Keratinocyte (primary cell): ENCODE data around the gene ANKK1. TPM values are rescaled to one million over a fixed set of nuclear protein-coding genes. Genes with fewer than 3 reads are reported as not detected.

Source experiments
- DNase-seq: peaks from one replicate; pipeline ENCODE4 v3.0.0-alpha.2; 2011; ENCODE audit warnings: low read depth, missing footprints, low spot score
- FAIRE-seq: peaks from 2 replicates; lab custom pipeline; 2011; peaks lifted over from hg19 to GRCh38; lab: Jason Lieb, UNC
- H2AFZ ChIP-seq: 2 replicates; pipeline ENCODE4 v1.6.0; 2012; ENCODE audit warnings: low read length, control low read depth, inconsistent platforms; ENCODE audit not compliant: control insufficient read depth
- H3K27ac ChIP-seq: 2 replicates; pipeline ENCODE4 v1.5.1; 2011; ENCODE audit warnings: low read length; ENCODE audit not compliant: control insufficient read depth, insufficient read depth
- H3K27me3 ChIP-seq: 3 replicates; pipeline ENCODE4 v1.6.0; 2011; ENCODE audit warnings: low read length; ENCODE audit not compliant: control insufficient read depth, insufficient read depth; ENCODE audit errors: extremely low read depth
- H3K36me3 ChIP-seq, 2 experiments: 2 replicates in 1 of 2; 3 replicates in 1 of 2; pipeline ENCODE4 v1.5.1; 2011; ENCODE audit warnings: low read length in 2 of 2, mild to moderate bottlenecking in 1 of 2; ENCODE audit not compliant: control insufficient read depth in 2 of 2, insufficient read depth in 2 of 2; ENCODE audit errors: extremely low read depth in 1 of 2
- H3K4me1 ChIP-seq: 3 replicates; pipeline ENCODE4 v1.5.1; 2011; ENCODE audit warnings: low read length; ENCODE audit not compliant: control insufficient read depth, insufficient read depth; ENCODE audit errors: extremely low read depth
- H3K4me2 ChIP-seq: 3 replicates; pipeline ENCODE4 v1.6.0; 2011; ENCODE audit warnings: low read depth, low read length; ENCODE audit not compliant: control insufficient read depth, insufficient read depth; ENCODE audit errors: extremely low read depth
- H3K4me3 ChIP-seq, 3 experiments: fragments of 200-600 bp in 1 of 3; sonication (generic) in 1 of 3; 2 replicates in 2 of 3; 3 replicates in 1 of 3; pipeline ENCODE4 v1.5.1; 2011 to 2016; ENCODE audit warnings: low read length in 3 of 3, mild to moderate bottlenecking in 3 of 3, control low read depth in 2 of 3, inconsistent platforms in 1 of 3, low read depth in 1 of 3, mixed read lengths in 1 of 3, mixed run types in 1 of 3, moderate library complexity in 1 of 3; ENCODE audit not compliant: control insufficient read depth in 2 of 3, insufficient read depth in 2 of 3; ENCODE audit errors: extremely low read depth in 1 of 3
- H3K79me2 ChIP-seq: 2 replicates; pipeline ENCODE4 v1.6.0; 2012; ENCODE audit warnings: low read length; ENCODE audit not compliant: control insufficient read depth, insufficient read depth
- H3K9ac ChIP-seq: 3 replicates; pipeline ENCODE4 v1.6.0; 2011; ENCODE audit warnings: low read length; ENCODE audit not compliant: control insufficient read depth, insufficient read depth; ENCODE audit errors: extremely low read depth
- H3K9me1 ChIP-seq: 3 replicates; pipeline ENCODE4 v1.6.0; 2011; ENCODE audit warnings: low read length; ENCODE audit not compliant: control insufficient read depth, insufficient read depth; ENCODE audit errors: extremely low read depth
- H3K9me3 ChIP-seq: 2 replicates; pipeline ENCODE4 v1.5.1; 2012; ENCODE audit warnings: low read depth, low read length; ENCODE audit not compliant: control insufficient read depth
- H4K20me1 ChIP-seq: 3 replicates; pipeline ENCODE4 v1.6.0; 2011; ENCODE audit warnings: low read length; ENCODE audit not compliant: control insufficient read depth, insufficient read depth; ENCODE audit errors: extremely low read depth
- EZH2 ChIP-seq: IDR thresholded peaks from one replicate; pipeline ENCODE4 v1.6.1; 2012; ENCODE audit warnings: inconsistent platforms, mild to moderate bottlenecking, low read length, moderate library complexity
- dilution Hi-C: fragments of 300-500 bp; cut with MboI; formaldehyde crosslinking; loops from one replicate; pipeline ENCODE4 v1.7.0; 2020; ENCODE audit warnings: low sequenced_read_pairs; ENCODE audit not compliant: extremely low pct_ligation_motif_present
- polyA plus RNA-seq, 5 experiments: library from polyadenylated mRNA; depleted of rRNA in 3 of 5; stranded (reverse) in 3 of 5; stranded (forward) in 1 of 5; unstranded in 1 of 5; fragments of >200 nt; gene quantifications; 1 replicate in 1 of 5; 2 replicates in 3 of 5; 3 replicates in 1 of 5; pipeline versions ENCODE4 v1.2.1 to v1.2.3, GENCODE V29; 2011 to 2012; ENCODE audit warnings: missing spikeins in 2 of 5, low read depth in 1 of 5, low replicate concordance in 1 of 5
- TF ChIP-seq, protein P1 (sequence below), 3 experiments: IDR thresholded peaks in 1 of 3; conservative IDR thresholded peaks in 1 of 3; optimal IDR thresholded peaks in 1 of 3; 2 replicates in 2 of 3; 3 replicates in 1 of 3; pipeline versions ENCODE3 to v1.5.1; 2011; ENCODE audit warnings: low read length in 3 of 3, mild to moderate bottlenecking in 3 of 3, moderate library complexity in 2 of 3, control low read depth in 1 of 3, inconsistent platforms in 1 of 3; ENCODE audit not compliant: insufficient read depth in 2 of 3; ENCODE audit errors: extremely low read depth in 1 of 3

The ANKK1 gene
- polyA plus RNA-seq, 1 donor (not counting 4 experiments of a cell fraction or from before 2014, with no cell fraction given), result 0.92 TPM

DNA sequence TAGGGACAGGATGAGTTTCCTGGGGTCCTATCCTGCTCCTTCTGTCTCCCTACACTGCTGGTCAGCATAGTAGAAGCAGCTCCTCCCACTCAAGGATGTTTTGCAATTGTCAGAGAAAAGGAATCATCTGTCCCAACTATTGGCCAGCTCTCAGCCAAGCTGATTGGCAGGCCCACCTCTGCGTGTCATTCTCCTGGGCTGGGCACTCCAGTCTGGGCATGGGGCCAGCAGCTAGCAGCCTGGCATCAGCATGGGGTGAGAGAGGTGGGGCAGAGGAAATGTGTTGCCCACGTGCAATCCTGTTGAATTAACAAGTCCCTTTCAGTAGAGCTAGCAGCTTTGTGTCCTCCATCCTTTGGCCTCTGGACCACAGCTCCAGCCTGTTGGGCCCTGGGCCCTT is 14.1 kb downstream of the ANKK1 start:
- H3K9me1 ChIP-seq, result no peaks in the 10 kb centered on the region
- peaks cover 27% of the 10 kb centered on the region for H3K4me1 ChIP-seq
- FAIRE-seq (peak; percentile 85), DNase-seq (no peak)
- H3K27ac ChIP-seq, result no peak overlapping the region
- no peak for TF ChIP-seq EZH2
- H3K9ac ChIP-seq, result no peak overlapping the region
- no peak overlapping the region for H2AFZ ChIP-seq
- no peaks in the 10 kb centered on the region for H4K20me1 ChIP-seq
- no peak overlapping the region for H3K4me2 ChIP-seq
- H3K27me3 ChIP-seq, result no peaks in the 10 kb centered on the region
- no peaks in the 10 kb centered on the region for H3K9me3 ChIP-seq
- no peaks in the 10 kb centered on the region for H3K36me3 ChIP-seq
- no peaks in the 10 kb centered on the region for H3K79me2 ChIP-seq
- dilution Hi-C loops, result no loop called here
- no peak overlapping the region for H3K4me3 ChIP-seq

DNA sequence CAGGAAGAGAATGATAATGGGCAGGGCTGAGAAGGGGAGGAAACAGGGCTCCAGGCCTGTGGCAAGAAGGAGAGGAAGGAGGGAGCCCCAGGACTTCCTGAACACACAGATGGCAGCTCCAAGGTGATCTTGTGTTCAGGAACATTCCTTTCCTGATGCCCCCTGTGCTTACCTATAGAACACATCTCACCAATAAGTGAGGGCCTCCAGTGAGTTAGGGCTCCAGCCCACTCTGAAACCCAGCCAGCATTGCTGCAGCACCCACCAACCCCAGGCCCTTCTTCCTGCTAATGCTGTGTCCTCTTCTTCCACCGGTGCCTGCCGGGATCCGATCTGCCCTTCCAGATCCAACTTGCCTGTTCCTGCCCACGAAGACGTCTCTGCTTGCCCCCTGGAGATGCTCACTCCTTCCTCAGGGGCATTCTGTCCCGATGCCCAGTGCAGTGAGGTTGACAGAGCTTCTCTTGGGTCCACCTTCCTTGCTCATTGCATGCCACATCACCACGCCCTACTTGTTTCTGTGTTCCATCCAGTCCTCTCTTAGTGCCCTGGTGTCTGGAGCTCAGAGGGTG is 17.4 kb downstream of the ANKK1 start:
- dilution Hi-C loops, result no loop called here
- Histone ChIP-seq H2AFZ (peak overlapping the region; percentile 84), H3K4me1 (peaks cover 27% of the 10 kb centered on the region), H3K36me3 (no peaks in the 10 kb centered on the region), H3K79me2 (no peaks in the 10 kb centered on the region), H3K27ac (no peak overlapping the region), H3K27me3 (no peaks in the 10 kb centered on the region), H3K9me1 (no peaks in the 10 kb centered on the region), H3K9me3 (no peaks in the 10 kb centered on the region), H3K4me2 (peak overlapping the region; percentile 53), H3K4me3 (no peak overlapping the region), H3K9ac (peak overlapping the region; percentile 1), H4K20me1 (no peaks in the 10 kb centered on the region)
- FAIRE-seq (peak; percentile 77), DNase-seq (peak; percentile 49)
- TF ChIP-seq, protein P1, sequence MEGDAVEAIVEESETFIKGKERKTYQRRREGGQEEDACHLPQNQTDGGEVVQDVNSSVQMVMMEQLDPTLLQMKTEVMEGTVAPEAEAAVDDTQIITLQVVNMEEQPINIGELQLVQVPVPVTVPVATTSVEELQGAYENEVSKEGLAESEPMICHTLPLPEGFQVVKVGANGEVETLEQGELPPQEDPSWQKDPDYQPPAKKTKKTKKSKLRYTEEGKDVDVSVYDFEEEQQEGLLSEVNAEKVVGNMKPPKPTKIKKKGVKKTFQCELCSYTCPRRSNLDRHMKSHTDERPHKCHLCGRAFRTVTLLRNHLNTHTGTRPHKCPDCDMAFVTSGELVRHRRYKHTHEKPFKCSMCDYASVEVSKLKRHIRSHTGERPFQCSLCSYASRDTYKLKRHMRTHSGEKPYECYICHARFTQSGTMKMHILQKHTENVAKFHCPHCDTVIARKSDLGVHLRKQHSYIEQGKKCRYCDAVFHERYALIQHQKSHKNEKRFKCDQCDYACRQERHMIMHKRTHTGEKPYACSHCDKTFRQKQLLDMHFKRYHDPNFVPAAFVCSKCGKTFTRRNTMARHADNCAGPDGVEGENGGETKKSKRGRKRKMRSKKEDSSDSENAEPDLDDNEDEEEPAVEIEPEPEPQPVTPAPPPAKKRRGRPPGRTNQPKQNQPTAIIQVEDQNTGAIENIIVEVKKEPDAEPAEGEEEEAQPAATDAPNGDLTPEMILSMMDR (optimal IDR thresholded peaks at IDR 0.05 in 1 of 3, IDR thresholded peaks at IDR 0.05 in 1 of 3, conservative IDR thresholded peaks at IDR 0.05 in 1 of 3; ENCODE audit: extremely low read depth in 1 of 3, insufficient read depth in 2 of 3, low read length in 3 of 3), result no peak
- TF ChIP-seq EZH2, result no peak
